HG02938 (cell line): ENCODE data around the gene RGN.
"Not testable (repeated sequence)": the region's sequence is repeated elsewhere in the genome, so short reads cannot be mapped to it uniquely, and the experiment has no call there.

ENCODE experiments used
- ATAC-seq: cut with Tn5 transposase; IDR thresholded peaks from one replicate; pipeline ENCODE4 v1.9.1; 2021; ENCODE audit warnings: mild to moderate bottlenecking, moderate library complexity; ENCODE audit not compliant: unreplicated experiment

RGN gene

DNA sequence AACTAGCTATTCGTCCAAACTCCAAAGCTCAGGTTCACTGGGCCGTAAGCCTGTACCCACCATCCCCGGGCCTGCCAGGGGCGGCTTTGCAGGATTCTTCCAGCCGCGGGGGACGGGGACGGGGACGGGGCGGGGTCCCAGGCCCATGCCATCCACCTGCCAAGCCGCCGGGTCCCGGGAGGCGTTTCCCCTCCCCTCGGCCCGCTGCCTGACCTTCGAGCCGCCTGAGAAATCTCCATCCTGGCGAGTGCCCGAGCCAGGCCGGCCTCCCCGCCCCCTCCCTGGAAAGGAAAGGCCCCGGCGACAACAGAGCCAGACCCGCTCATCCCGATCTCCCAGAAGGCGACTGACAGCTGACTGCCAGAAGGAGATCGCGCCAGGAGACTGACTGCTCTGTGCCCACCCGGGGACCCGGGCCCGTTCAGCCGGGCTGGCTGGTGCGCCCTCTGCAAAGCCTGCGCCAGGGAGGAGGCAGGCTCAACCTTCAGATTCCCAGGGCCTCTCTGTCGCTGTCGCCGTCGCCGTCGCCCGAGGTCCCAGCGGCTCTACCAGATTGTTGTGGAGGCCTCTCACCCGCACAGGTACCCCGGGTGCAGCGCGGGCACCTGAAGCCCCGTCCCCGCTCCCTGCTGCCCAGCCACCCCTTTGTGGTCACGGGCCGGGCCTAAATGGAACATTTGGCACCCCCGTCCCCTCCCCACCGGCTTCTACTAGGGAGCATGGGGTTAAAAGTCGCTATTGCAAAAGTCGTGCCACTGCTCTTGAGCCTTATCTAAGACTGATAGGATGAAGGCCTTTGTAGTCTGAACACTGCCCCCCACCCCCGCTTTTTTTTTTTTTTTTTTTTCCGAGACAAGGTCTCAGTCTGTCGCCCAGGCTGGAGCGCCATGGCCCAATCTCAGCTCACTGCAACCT is at the start of gene RGN:
Gene RGN, plus strand, starts transcription at position 315 of the 915 bp plus-strand sequence. CDS start 2,702 bp downstream, outside the sequence.
- ATAC-seq, result no peak

DNA sequence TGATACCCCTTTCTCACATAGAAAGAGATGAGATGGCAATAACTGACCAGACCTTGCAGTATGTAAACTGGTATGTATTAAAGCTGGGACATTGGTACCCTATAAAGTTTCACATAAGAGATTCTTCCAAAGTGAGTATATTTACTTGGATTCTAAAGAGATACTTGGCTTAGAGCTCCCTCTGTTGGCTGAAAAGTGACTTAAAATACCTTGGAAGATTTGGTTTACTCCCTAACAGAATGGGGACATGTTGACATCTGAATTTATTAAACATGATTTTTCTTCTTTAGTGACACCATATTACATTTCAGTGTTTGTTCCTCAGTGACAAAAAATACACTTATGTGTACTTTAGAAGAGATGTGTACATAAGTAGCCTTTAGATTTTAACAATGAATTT is 47.9 kb upstream of the RGN start:
- ATAC-seq, result no peak

DNA sequence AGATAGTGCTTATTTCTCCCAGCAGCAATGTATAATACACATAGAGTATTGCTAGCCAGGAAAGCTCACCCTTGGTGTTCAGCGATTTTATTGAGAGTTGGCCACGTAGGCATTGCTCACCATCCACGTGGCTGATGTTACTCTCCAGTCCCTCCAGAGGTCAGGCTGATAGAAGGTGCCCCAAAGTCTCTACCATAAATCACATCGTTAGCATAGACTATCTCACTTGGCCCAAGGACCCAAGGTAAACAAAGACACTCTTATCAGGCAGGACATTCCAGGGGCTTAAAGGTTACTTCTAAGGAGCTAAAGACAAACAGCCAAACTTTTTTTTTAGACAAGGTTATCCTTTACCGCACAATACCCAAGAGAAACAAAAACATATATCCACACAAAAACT is 30.3 kb upstream of the RGN start:
- ATAC-seq, result no peak

DNA sequence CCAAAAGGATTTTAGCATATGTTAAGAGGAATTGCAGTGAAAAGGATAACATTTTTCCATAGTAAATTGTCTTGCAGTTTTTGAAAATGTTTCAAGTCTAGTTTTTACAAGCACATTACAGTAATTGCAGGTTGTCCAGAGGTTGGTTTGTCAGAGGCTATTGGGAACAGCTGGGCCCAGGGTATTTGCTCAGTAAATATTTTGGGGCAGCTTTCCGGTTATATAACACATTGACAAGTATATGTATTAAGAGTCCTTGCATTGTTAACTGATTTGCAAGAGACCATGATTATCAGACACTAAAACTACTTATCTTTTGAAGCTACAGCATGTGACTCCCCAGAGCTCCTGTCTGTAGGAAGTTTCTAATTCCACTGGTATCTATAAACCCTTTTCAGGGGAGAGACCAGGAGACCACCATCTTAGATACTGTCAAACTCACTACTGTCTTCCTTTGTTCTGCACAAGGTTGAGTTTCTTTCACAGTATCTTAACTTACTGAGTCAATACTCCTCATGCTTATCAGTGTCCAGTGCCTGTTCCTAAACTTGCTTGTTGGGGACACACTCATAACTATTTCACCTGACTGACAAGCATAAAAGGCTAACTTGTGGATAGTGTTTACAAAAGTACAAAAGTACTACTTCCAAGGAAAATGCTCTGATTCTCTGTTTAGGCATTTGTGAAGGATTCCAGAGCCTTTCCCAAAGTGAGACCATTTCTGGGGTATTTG is 18.9 kb upstream of the RGN start:
- no peak for ATAC-seq

DNA sequence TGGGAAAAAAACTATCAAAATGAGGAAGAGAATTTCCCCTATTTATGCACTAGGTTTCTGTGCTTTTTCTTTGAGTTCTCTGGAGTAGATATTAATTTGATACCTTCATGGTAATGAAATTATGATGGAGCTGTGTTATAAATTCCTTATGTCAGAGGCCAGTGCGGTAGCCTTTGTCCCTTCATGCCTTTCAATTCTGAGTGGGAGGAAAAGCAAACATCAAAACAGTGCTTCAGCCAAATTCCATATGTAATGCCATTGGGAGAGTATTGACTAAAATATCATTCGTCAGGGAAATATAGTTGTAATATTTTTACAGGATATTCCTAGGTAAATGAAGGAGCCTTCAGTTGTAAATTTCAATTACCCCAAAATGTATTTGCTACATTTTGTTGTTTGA is 17.5 kb upstream of the RGN start:
- ATAC-seq, result no peak

DNA sequence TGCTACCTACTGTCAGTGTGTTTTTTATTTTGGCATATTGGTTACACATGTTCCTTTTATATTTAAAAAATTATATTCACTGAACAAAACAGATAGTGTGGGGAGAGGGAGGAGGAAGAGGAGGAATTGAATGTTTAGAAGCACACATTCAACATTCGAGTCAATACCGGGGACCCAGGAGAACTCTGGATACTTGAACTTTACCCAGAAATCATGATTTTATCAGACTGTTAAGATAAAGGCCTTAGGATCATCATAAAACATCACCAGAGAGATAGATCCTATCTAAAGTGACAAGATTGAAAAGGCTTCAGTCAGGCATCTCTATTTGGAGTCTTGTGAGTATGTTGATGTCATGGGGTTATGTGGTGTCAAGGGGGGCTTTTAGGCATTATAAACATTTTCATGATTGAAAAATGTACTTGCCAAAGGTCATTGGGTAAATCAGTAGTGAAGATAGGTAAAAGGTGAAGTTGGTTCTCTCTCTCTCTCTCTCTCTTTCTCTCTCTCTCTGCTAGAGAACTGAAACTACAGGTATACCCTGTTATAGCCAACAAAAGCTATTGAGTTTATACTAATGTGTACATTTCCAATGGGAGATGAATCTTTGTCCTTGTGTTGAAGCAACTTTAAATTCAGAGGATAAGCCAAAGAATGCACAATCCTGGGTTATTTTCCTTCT is 16.9 kb upstream of the RGN start:
- no peak for ATAC-seq

DNA sequence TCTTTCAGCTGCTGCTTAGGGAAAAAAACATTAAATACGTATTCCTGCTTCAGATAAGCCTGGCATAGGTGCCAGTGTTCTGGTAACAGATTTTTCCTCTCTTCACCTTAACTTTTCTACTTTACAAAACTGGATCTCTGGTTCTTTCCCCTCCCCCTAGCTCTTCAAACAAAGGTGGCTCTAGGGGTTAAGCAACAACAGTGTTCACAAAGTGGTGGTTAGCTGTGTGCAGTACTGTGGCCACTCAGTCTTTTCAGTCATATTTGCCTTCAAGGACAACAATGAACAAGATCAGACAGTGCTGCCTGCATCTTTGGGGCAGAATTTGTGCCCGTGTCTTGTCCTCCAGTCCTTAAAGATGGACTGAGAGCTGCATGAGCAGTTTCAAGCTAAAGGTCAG is 15.1 kb upstream of the RGN start:
- ATAC-seq, result no peak

DNA sequence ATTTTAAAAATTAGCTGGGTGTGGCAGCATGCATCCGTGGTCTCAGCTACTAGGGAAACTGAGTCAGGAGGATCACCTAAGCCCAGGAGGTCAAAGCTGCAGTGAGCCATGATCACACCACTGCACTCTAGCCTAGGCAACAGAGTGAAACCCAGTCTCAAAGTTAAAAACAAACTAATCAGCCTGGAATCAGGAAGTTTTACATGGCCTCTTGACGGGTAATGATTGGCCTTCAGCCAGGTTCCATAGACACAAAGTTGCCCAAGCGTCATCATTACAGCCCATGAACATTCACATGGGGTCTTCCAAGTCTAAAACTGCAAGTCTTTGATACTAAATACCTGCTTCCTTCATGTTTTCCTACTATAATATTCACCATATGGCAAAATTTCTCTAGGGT is 10.0 kb upstream of the RGN start:
- no peak for ATAC-seq

DNA sequence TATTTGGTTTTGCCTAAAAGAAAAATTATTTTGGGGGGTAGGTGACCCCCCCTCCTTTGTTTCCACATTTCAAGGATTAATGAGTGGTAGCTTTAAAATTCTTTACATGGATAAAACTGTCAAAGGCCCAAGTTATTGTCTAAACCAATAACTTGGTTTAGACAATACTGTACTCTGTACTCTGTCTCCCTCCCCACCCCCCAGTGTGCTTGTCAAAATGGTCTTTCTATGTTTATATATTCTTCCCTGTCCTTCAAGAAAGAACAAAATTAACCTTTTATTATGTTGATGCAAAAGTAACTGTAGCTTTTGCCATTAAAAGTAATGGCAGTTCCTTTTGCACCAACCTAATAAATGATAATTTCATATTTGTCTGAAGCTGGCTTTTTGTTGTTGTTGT is 9.5 kb upstream of the RGN start:
- ATAC-seq, result no peak

DNA sequence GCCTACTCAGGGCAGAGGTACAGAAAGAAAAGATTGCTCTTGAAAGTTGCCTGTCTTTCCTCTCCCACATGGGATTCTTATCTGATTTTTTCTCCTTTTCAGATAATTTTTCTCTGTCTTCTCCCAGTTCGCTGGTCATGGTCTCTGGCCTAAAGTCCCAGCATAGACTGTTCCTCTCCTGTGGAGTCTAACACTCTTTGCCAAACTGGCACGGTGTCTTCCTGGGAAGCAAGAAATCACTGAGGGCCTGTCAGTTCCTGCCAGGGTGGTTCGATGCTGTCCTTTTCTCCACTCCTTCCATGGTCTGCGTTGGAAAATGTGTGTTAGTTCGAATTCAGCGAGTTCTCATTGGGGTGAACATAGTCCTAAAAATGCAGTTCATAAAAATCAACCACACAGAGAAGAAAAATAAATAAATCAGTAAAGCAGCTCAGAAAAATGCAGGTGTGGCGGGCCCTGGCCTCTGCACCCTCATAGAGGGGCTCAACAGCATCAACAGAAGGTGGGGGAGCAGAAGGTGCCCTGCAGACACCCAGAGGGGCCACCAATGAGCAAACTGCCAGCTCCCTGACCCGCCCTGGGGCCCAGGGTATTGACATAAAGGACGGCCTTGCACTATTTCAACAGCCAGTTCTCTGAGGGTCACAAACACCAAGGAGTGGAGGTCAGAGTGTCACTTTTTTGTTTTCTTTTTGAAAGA is 2.1 kb downstream of the RGN start:
- ATAC-seq, result no peak

DNA sequence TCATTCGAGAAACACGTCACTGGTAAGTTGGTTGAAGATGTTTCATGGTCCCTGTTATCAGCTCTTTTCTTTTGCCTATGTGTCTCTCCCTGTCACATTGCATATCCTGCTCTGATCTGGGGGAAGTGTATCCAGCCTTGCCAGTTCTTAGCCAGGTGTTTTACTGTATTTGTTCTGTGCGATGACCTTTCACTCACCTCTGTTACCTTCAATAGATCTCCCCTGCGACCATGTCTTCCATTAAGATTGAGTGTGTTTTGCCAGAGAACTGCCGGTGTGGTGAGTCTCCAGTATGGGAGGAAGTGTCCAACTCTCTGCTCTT is 2.6 kb downstream of the RGN start:
- no peak for ATAC-seq

DNA sequence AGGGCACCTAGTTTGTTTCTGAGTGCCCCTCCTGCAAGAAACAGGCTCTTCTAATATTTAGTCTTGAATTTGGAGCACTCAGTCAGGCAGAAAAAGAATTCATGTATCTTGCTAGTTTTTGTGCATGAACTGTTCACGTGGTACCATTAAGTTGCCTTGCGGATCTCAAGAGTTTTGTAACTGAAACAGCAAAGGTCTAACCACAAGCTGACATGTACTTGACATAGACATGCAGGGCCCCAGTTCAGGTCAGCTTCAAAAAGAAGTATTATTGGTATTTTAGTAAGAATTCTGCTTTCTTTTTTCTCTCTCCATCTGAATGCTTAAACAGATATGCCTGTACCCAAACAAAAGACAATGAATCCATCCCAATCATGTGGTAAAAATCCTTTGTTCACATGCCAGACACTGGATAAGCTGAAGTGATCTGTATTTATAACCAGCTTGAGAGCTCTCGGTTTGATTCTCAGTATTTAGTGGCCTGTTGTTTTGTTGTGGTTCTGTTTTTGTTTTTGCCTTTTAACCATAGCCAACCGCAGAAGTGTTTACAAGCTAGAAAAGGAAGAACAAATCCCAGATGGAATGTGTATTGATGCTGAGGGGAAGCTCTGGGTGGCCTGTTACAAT is 13.0 kb downstream of the RGN start:
- ATAC-seq, result no peak

DNA sequence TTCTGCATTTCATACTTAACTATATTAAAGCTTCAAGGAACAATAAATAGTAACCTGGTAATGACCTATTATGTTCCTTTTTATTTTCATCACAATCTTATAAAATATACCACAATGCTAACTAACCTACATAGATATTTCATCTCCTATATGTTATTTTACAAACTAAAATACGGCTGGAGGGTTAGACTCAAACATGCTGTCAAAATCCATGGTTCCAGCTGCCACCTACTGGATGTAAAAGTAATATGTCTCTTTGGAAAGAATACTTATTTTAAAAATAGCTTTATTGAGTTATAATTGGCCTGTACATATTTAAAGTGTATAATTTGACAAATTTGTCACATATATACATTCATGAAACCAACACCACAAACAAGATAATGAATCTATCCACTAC is 15.0 kb downstream of the RGN start:
- ATAC-seq, result no peak

DNA sequence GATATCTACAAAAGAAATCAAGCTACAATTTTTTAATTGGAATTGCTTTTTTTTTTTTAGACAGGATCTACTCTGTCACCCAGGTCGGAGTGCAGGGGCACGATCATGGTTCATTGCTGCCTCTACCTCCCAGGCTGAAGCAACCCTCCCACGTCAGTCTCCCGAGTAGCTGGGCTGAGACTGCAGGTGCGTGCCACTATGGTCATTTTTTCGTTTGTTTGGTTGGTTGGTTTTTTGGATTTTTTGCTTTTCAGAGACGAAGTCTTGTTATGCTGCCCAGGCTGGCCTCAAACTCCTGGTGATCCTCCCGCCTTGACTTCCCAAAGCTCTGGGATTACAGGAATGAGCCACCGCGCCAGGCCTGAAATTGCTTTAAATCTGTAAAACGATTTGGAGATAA is 15.6 kb downstream of the RGN start:
- ATAC-seq, result no peak

DNA sequence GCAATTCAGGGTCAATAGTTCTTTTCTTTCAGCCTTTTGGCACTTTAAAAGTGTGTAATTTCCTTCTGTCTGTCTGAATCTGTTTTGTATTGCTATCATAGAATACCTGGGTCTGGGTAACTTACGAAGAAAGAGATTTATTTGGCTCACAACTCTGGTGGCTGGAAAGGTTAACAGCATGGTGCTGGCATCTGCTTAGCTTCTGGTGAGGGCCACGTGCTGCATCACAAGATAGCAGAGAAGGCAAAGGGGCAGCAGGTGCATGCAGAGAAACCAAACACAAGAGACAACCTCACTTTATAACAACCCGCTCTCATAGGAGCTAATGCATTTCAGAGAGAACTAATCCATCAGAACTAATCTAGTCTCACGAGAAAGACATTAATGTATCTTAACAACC is 18.8 kb downstream of the RGN start:
- ATAC-seq, result no peak

DNA sequence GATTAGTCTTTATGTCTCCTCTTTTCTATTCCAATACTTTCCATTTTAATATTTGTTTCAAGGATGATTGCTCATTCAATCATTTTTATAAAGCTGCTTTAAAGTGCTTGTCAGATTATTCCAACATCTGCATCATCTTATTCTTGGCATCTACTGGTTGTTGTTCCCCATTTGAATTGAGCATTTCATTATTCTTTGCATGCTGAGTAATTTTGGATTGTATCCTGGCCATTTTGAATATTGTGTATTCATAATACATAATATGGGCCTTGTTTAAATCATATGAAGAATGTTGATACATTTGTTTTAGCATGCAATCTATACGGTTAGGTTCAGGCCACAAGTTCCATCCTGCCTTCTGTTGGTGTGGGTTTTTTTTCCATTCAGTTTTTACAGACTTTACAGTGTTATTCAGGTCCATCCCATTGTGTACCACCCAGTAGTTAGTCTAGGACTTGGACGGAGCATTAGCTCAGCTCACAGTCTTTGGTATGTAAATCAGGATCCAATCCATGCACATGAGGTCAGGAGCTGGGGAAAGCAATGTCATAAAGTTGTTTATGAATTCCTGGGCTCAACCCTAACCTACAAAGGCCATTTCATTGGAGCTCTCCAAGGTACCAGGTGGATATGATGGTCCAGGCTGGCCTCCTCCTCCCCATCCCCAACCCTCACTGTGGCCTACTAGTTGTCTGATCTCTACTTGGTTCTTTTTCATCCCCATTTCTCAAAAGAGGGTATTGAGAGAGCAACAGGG is 20.3 kb downstream of the RGN start:
- ATAC-seq, result no peak

DNA sequence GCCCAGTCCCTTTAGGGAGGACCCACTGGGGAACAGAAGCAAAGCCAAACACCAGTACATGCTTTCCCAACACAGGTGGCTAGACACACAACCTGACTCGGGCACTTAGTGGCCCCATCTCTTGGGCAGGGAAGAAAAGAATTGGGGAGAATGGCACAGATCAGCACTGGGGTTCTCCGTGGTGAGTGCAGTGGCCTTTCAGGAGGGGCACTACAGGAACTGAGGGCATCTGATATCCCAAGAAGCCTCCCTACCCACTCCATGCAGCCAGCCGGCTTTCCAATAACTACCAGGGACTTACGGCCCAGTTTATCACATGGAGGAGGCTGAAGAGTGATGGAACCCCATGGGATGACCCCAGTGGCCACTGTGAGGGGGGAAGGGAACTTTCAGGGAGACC is 23.0 kb downstream of the RGN start:
- no peak for ATAC-seq

DNA sequence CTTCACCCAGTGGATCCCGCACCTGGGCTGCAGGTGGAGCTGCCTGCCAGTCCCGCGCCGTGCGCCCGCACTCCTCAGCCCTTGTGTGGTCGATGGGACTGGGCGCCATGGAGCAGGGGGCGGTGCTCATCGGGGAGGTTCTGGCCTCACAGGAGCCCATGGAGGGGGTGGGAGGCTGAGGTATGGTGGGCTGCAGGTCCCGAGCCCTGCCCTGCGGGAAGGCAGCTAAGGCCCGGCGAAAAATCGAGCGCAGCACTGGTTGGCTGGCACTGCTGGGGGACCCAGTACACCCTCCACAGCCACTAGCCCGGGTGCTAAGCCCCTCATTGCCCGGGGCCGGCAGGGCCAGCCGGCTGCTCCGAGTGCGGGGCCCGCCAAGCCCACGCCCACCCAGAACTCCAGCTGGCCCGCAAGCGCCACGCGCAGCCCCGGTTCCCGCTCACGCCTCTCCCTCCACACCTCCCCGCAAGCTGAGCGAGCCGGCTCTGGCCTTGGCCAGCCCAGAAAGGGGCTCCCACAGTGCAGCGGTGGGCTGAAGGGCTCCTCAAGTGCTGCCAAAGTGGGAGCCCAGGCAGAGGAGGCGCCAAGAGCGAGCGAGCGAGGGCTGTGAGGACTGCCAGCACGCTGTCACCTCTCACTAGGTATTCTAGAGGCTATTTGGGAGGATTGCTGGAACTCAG is 32.8 kb downstream of the RGN start:
- ATAC-seq, result not testable (repeated sequence)

DNA sequence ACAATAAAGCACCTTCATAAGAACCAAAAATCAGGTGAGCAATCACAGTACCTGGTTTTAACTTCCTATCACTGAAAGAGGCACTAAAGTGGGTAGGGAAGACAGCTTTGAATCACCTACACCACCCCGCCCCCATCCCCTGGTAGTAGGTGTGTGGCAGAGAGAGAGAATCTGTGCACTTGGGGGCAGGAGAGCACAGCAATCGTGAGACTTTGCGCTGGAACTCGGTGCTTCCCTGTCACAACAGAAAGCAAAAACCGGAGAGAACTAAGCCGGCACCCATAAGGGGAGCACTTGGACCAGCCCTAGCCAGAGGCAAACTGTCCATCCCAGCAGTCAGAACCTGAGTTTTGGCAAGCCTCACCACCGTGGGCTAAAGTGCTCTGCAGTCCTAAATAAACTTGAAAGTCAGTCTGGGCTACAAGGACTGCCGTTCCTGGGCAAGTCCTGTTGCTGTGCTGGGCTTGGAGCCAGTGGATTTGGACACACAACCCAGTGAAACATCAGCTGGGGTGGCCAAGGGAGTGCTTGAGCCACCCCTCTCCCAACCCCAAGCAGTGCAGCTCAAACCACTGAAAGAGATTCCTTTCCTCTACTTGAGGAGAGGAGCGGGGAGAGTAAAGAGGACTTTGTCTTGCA is 34.2 kb downstream of the RGN start:
- ATAC-seq, result no peak
